Activated CD4-positive, alpha-beta T cell treated with anti-CD3 and anti-CD28 coated beads for 4 hours (primary cell): ENCODE measurements around the gene HABP4.
"Not testable (repeated sequence)": the region's sequence is repeated elsewhere in the genome, so short reads cannot be mapped to it uniquely, and the experiment has no call there.

Source experiments
- DNase-seq, 2 donors: peaks; one replicate each; pipeline ENCODE4 v3.0.0-alpha.2; 2020

The HABP4 gene

GRCh38 chr9:96500696-96501632 is 51.0 kb downstream of the HABP4 start:
- DNase-seq: no peak

GRCh38 chr9:96501633-96502538 is 51.9 kb downstream of the HABP4 start:
- DNase-seq: no peak

GRCh38 chr9:96502539-96503373 is 52.8 kb downstream of the HABP4 start:
- DNase-seq: no peak

GRCh38 chr9:96503374-96503748 is 53.4 kb downstream of the HABP4 start:
- DNase-seq: not testable (repeated sequence)

GRCh38 chr9:96503918-96504317 is 53.9 kb downstream of the HABP4 start:
- no peak for DNase-seq

GRCh38 chr9:96505316-96505991 is 55.5 kb downstream of the HABP4 start:
- DNase-seq: no peak

GRCh38 chr9:96508227-96508940 is 58.4 kb downstream of the HABP4 start:
- DNase-seq: no peak

GRCh38 chr9:96509026-96509425 is 59.1 kb downstream of the HABP4 start:
- no peak for DNase-seq

- no peak for DNase-seq
Measured at GRCh38 chr9:96509848-96510247, 59.9 kb downstream of the HABP4 start.

GRCh38 chr9:96510258-96510657 is 60.3 kb downstream of the HABP4 start:
- no peak for DNase-seq

- DNase-seq: no peak
Measured at GRCh38 chr9:96512240-96512639, 62.3 kb downstream of the HABP4 start.

- DNase-seq: no peak
Measured at GRCh38 chr9:96513622-96514021, 63.7 kb downstream of the HABP4 start.

GRCh38 chr9:96514108-96514799 is 64.3 kb downstream of the HABP4 start:
- no peak for DNase-seq

GRCh38 chr9:96514800-96515158 is 64.8 kb downstream of the HABP4 start:
- no peak for DNase-seq

- DNase-seq: no peak
Measured at GRCh38 chr9:96515621-96516470, 65.9 kb downstream of the HABP4 start.

GRCh38 chr9:96519095-96519494 is 69.1 kb downstream of the HABP4 start:
- DNase-seq: no peak

GRCh38 chr9:96519787-96520186 is 69.8 kb downstream of the HABP4 start:
- DNase-seq: no peak

GRCh38 chr9:96522366-96522765 is 72.4 kb downstream of the HABP4 start:
- DNase-seq: no peak

- no peak for DNase-seq
Measured at GRCh38 chr9:96523374-96523773, 73.4 kb downstream of the HABP4 start.

- no peak for DNase-seq
Measured at GRCh38 chr9:96524045-96524444, 74.1 kb downstream of the HABP4 start.
